ENCODE data around the gene TRAFD1.

GRCh38 chr12:112146123-112146522 lies 20.8 kb downstream of the TRAFD1 start:
- TF ChIP-seq, protein P1, sequence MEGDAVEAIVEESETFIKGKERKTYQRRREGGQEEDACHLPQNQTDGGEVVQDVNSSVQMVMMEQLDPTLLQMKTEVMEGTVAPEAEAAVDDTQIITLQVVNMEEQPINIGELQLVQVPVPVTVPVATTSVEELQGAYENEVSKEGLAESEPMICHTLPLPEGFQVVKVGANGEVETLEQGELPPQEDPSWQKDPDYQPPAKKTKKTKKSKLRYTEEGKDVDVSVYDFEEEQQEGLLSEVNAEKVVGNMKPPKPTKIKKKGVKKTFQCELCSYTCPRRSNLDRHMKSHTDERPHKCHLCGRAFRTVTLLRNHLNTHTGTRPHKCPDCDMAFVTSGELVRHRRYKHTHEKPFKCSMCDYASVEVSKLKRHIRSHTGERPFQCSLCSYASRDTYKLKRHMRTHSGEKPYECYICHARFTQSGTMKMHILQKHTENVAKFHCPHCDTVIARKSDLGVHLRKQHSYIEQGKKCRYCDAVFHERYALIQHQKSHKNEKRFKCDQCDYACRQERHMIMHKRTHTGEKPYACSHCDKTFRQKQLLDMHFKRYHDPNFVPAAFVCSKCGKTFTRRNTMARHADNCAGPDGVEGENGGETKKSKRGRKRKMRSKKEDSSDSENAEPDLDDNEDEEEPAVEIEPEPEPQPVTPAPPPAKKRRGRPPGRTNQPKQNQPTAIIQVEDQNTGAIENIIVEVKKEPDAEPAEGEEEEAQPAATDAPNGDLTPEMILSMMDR (IDR thresholded peaks at IDR 0.05), result no peak
- TF ChIP-seq POLR2A (IDR thresholded peaks at IDR 0.05), result no peak
